ENCODE measurements around the gene PRAME.

DNA sequence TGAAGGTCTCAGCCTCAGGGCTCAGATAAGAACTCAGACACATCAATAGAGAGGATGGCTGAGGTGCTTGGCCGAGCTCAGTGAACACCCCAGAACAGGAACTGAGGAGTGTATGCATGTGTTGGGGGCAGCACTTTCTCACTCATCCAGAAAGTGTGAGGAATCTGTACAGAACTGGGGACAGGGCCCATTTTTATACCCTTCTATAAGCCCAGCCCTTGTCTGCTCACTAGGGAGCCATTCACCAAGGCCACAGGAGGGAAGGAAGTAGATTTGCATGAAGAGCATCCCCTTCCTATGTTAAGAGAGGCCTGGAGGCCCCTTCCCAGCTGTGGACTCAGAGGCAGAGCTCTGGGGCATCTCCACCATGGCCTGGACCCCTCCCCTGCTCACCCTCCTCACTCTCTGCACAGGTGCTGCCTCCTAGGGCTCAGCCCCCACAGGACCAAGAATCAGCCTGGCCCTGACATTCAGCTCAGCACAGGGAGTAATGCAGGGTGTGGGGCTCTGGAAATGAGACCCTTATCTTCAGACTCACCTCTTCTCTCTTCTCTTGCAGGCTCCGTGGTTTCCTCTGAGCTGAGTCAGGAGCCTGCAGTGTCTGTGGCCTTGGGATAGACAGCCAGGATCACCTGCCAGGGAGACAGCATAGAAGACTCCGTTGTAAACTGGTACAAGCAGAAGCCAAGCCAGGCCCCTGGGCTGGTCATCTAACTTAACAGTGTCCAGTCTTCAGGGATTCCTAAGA, 45.4 kb upstream of the PRAME start:
- TF ChIP-seq POLR2A (IDR thresholded peaks at IDR 0.05; ENCODE audit: low read length), result no peak
- no peak for TF ChIP-seq GATA1 (IDR thresholded peaks at IDR 0.05; ENCODE audit: low read depth, low read length)

Data from erythroblast (primary cell).